ENCODE measurements around the gene NPB.

- TF ChIP-seq CTCF (IDR thresholded peaks at IDR 0.05) (no peak), POLR2A (IDR thresholded peaks at IDR 0.05) (no peak)
Observed at GRCh38 chr17:81902653-81903414, 796 bp downstream of the NPB start.

All from heart left ventricle (tissue), 13 donors.